Natural killer cell (primary cell): ENCODE measurements around the gene HPS3. TPM values are rescaled to one million over a fixed set of nuclear protein-coding genes. Genes with fewer than 3 reads are reported as not detected.

ENCODE experiments used
- ATAC-seq, 3 donors: fragments of 150-1000 bp in 2 of 3; fragments of 200-7000 bp in 1 of 3; cut with Tn5 transposase; 1 replicate in 1 of 3; 2 replicates in 2 of 3; pipeline ENCODE4 v1.10.0; 2021; ENCODE audit warnings: mild to moderate bottlenecking in 2 of 3, moderate library complexity in 2 of 3
- DNase-seq, 2 donors: peaks; one replicate each; pipeline versions ENCODE4 v3.0.0 to v3.0.0-alpha.2; 2013 to 2021; ENCODE audit warnings: mixed read lengths in 1 of 2
- H3K27ac ChIP-seq: one replicate; pipeline ENCODE4 v1.5.1; 2013; ENCODE audit warnings: mild to moderate bottlenecking, low read length
- H3K27me3 ChIP-seq: one replicate; pipeline ENCODE4 v1.6.1; 2013; ENCODE audit warnings: low read length; ENCODE audit not compliant: control insufficient read depth, insufficient read depth
- H3K36me3 ChIP-seq: one replicate; pipeline ENCODE4 v1.6.1; 2013; ENCODE audit warnings: low read length; ENCODE audit not compliant: control insufficient read depth, insufficient read depth
- H3K4me1 ChIP-seq: one replicate; pipeline ENCODE4 v1.6.1; 2013; ENCODE audit warnings: low read length; ENCODE audit not compliant: control insufficient read depth, insufficient read depth
- H3K4me3 ChIP-seq: one replicate; pipeline ENCODE4 v1.5.1; 2013; ENCODE audit warnings: low read length
- H3K9me3 ChIP-seq: one replicate; pipeline ENCODE4 v1.6.1; 2013; ENCODE audit warnings: low read length; ENCODE audit not compliant: control insufficient read depth, insufficient read depth
- H3K27ac Mint-ChIP-seq, 2 donors: one replicate each; pipeline ENCODE4 v1.8.0; 2022; ENCODE audit warnings: mild to moderate bottlenecking in 2 of 2, mixed read lengths in 2 of 2, moderate library complexity in 1 of 2
- H3K27me3 Mint-ChIP-seq, 2 donors: one replicate each; pipeline ENCODE4 v1.8.0; 2022; ENCODE audit warnings: low read depth in 2 of 2, mixed read lengths in 2 of 2
- H3K36me3 Mint-ChIP-seq: one replicate; pipeline ENCODE4 v1.8.0; 2022; ENCODE audit warnings: mixed read lengths
- H3K4me1 Mint-ChIP-seq, 2 donors: one replicate each; pipeline ENCODE4 v1.8.0; 2022; ENCODE audit warnings: mixed read lengths in 2 of 2
- H3K4me3 Mint-ChIP-seq: one replicate; pipeline ENCODE4 v1.8.0; 2022; ENCODE audit warnings: mild to moderate bottlenecking, moderate library complexity, mixed read lengths
- H3K9me3 Mint-ChIP-seq, 2 donors: one replicate each; pipeline ENCODE4 v1.8.0; 2022; ENCODE audit warnings: mixed read lengths in 2 of 2
- CTCF ChIP-seq: fragments of 200-600 bp; IDR thresholded peaks from one replicate; pipeline ENCODE4 v1.8.0; 2022; ENCODE audit warnings: antibody characterized with exemption
- WGBS: methylation state at CpG from one replicate; pipeline ENCODE4 v1.1.7; 2013; ENCODE audit warnings: missing lambda C conversion rate; ENCODE audit not compliant: insufficient coverage; 5-methylcytosine and 5-hydroxymethylcytosine counted together
- intact Hi-C: fragments of 100-400 bp; cut with micrococcal nuclease; formaldehyde crosslinking; loops from one replicate; pipeline ENCODE4 v1.14.2; 2022
- total RNA-seq, 4 donors: library from RNA; stranded (reverse); fragments of 120-200 nt in 1 of 4; gene quantifications; one replicate each; pipeline versions ENCODE4 v1.2.3 to v1.2.4, GENCODE V29; 2013 to 2022

The HPS3 gene
- total RNA-seq, 3 donors from 2014 or later (not counting 1 experiment from before 2014, with no cell fraction given): 19.6 to 35.5 (median 24.7) TPM

GRCh38 chr3:149134575-149134974, 5.1 kb downstream of the HPS3 start:
- Histone ChIP-seq H3K9me3 (no peaks in the 10 kb centered on the region), H3K36me3 (no peaks in the 10 kb centered on the region), H3K27ac (no peak overlapping the region), H3K4me3 (no peak overlapping the region), H3K4me1 (peaks cover 17% of the 10 kb centered on the region), H3K27me3 (no peaks in the 10 kb centered on the region)
- no peaks in the 10 kb centered on the region for H3K36me3 Mint-ChIP-seq
- H3K27me3 Mint-ChIP-seq: no peaks in the 10 kb centered on the region
- no peak for DNase-seq
- no peak overlapping the region for H3K4me3 Mint-ChIP-seq
- H3K27ac Mint-ChIP-seq: peak overlapping the region; percentile 24 to 35
- no peak for ATAC-seq
- intact Hi-C loops: no loop called here
- peaks cover 60 to 66% of the 10 kb centered on the region in 2 donors for H3K4me1 Mint-ChIP-seq
- 99% methylated on average over 3 of the region's 3 CpGs for WGBS
- TF ChIP-seq CTCF: no peak
- no peaks in the 10 kb centered on the region for H3K9me3 Mint-ChIP-seq

- no peak overlapping the region for H3K27ac Mint-ChIP-seq
- no peak overlapping the region for H3K4me3 Mint-ChIP-seq
- peaks cover 3% of the 10 kb centered on the region for H3K4me1 ChIP-seq
- ATAC-seq: no peak
- WGBS: 70% methylated on average over 4 of the region's 4 CpGs
- H3K9me3 Mint-ChIP-seq: no peaks in the 10 kb centered on the region
- no peaks in the 10 kb centered on the region for H3K27me3 ChIP-seq
- H3K27ac ChIP-seq: no peak overlapping the region
- no peak for TF ChIP-seq CTCF
- intact Hi-C loops: no loop called here
- no peaks in the 10 kb centered on the region for H3K9me3 ChIP-seq
- H3K4me3 ChIP-seq: no peak overlapping the region
- H3K36me3 Mint-ChIP-seq: no peaks in the 10 kb centered on the region
- H3K27me3 Mint-ChIP-seq: no peaks in the 10 kb centered on the region
- peaks cover 14 to 17% of the 10 kb centered on the region in 2 donors for H3K4me1 Mint-ChIP-seq
- peaks cover 36% of the 10 kb centered on the region for H3K36me3 ChIP-seq
- DNase-seq: no peak
Observed at GRCh38 chr3:149142682-149143081, 13.2 kb downstream of the HPS3 start.

GRCh38 chr3:149145356-149145755, 15.9 kb downstream of the HPS3 start:
- Mint-ChIP-seq H3K4me3 (peak overlapping the region; percentile 61), H3K9me3 (no peaks in the 10 kb centered on the region), H3K36me3 (peaks cover 4% of the 10 kb centered on the region), H3K4me1 (peaks cover 3 to 4% of the 10 kb centered on the region in 2 donors), H3K27me3 (no peaks in the 10 kb centered on the region), H3K27ac (no peak overlapping the region)
- ATAC-seq (peak; percentile 39 to 78 (median 70)), DNase-seq (peak in 1 of 2 donors; percentile 12)
- intact Hi-C loops: no loop called here
- H3K4me1 ChIP-seq: peaks cover 3% of the 10 kb centered on the region
- peak overlapping the region; percentile 48 for H3K27ac ChIP-seq
- H3K27me3 ChIP-seq: no peaks in the 10 kb centered on the region
- no peaks in the 10 kb centered on the region for H3K9me3 ChIP-seq
- TF ChIP-seq CTCF: no peak
- WGBS: 52% methylated on average over 2 of the region's 2 CpGs
- no peak overlapping the region for H3K4me3 ChIP-seq
- peaks cover 47% of the 10 kb centered on the region for H3K36me3 ChIP-seq

GRCh38 chr3:149145974-149146373, 16.5 kb downstream of the HPS3 start:
- peak; percentile 64 to 80 (median 79) for ATAC-seq
- H3K4me1 ChIP-seq: peaks cover 3% of the 10 kb centered on the region
- WGBS: 47% methylated on average over 1 of the region's 1 CpG
- no peak overlapping the region for H3K4me3 ChIP-seq
- no peak for TF ChIP-seq CTCF
- Mint-ChIP-seq H3K27ac (no peak overlapping the region), H3K4me3 (no peak overlapping the region), H3K4me1 (peaks cover 0 to 4% of the 10 kb centered on the region in 2 donors), H3K9me3 (no peaks in the 10 kb centered on the region), H3K27me3 (no peaks in the 10 kb centered on the region), H3K36me3 (peaks cover 4% of the 10 kb centered on the region)
- intact Hi-C loops: no loop called here
- H3K27me3 ChIP-seq: no peaks in the 10 kb centered on the region
- H3K9me3 ChIP-seq: no peaks in the 10 kb centered on the region
- peak overlapping the region; percentile 48 for H3K27ac ChIP-seq
- H3K36me3 ChIP-seq: peaks cover 48% of the 10 kb centered on the region
- peak in 1 of 2 donors; percentile 25 for DNase-seq
